SK-N-SH (cell line): Measurements from ENCODE around the gene ARHGAP6. TPM values are rescaled to one million over a fixed set of nuclear protein-coding genes. Genes with fewer than 3 reads are reported as not detected.

Source experiments
- CTCF ChIA-PET: fragments of 300-600, 350-600 bp; formaldehyde crosslinking; extraction: SDS; loops from one replicate; lab custom pipeline; 2021; lab: Yijun Ruan, JAX
- POLR2A ChIA-PET: fragments of 350-600 bp; sonication (Branson Sonifier 250); formaldehyde crosslinking; extraction: SDS; loops from one replicate; lab custom pipeline; 2020; ENCODE audit warnings: antibody characterized with exemption, inconsistent platforms; lab: Yijun Ruan, JAX
- DNase-seq: peaks from one replicate; pipeline ENCODE4 v3.0.0; 2012
- H2AFZ ChIP-seq: fragments of 200-600 bp; sonication (generic); 2 replicates; pipeline ENCODE4 v1.8.1; 2016; ENCODE audit warnings: antibody characterized with exemption, mild to moderate bottlenecking, low read depth
- H3F3A ChIP-seq: fragments of 200-600 bp; sonication (generic); replicated peaks from 2 replicates; pipeline ENCODE3; 2016; ENCODE audit warnings: antibody characterized with exemption, mild to moderate bottlenecking; ENCODE audit not compliant: insufficient read depth
- H3K27ac ChIP-seq, 2 experiments: fragments of 200-500 bp in 1 of 2; fragments of 200-600 bp in 1 of 2; sonication (Bioruptor generic) in 1 of 2; sonication (generic), shearing (Covaris generic) in 1 of 2; 2 replicates each; pipeline versions ENCODE4 v1.5.1 to v1.6.1; 2014 to 2016; ENCODE audit warnings: low read depth in 2 of 2, inconsistent platforms in 1 of 2, low read length in 1 of 2, mild to moderate bottlenecking in 1 of 2, mixed read lengths in 1 of 2
- H3K27me3 ChIP-seq: fragments of 200-600 bp; sonication (generic), shearing (Covaris generic); 2 replicates; pipeline ENCODE4 v1.6.1; 2016; ENCODE audit warnings: mixed run types; ENCODE audit not compliant: insufficient read depth
- H3K36me3 ChIP-seq, 2 experiments: fragments of 200-500 bp in 1 of 2; fragments of 200-600 bp in 1 of 2; sonication (Bioruptor generic) in 1 of 2; sonication (generic) in 1 of 2; replicated peaks in 1 of 2; 2 replicates each; pipeline versions ENCODE3 to v1.5.1; 2014 to 2016; ENCODE audit warnings: low read length in 1 of 2, mild to moderate bottlenecking in 1 of 2; ENCODE audit not compliant: insufficient read depth in 2 of 2, control insufficient read depth in 1 of 2
- H3K4me1 ChIP-seq, 2 experiments: fragments of 200-500 bp in 1 of 2; fragments of 200-600 bp in 1 of 2; sonication (Bioruptor generic) in 1 of 2; sonication (generic), shearing (Covaris generic) in 1 of 2; 2 replicates each; pipeline versions ENCODE4 v1.5.1 to v1.6.1; 2014 to 2016; ENCODE audit warnings: low read depth in 1 of 2, low read length in 1 of 2, mixed run types in 1 of 2; ENCODE audit not compliant: insufficient read depth in 2 of 2, control insufficient read depth in 1 of 2
- H3K4me2 ChIP-seq: fragments of 200-600 bp; sonication (generic), shearing (Covaris generic); 2 replicates; pipeline ENCODE4 v1.6.1; 2017; ENCODE audit warnings: mixed run types
- H3K4me3 ChIP-seq, 2 experiments: fragments of 200-500 bp in 1 of 2; fragments of 200-600 bp in 1 of 2; sonication (Bioruptor generic) in 1 of 2; sonication (generic), shearing (Covaris generic) in 1 of 2; 2 replicates each; pipeline versions ENCODE4 v1.5.1 to v1.8.1; 2014 to 2016; ENCODE audit warnings: low read depth in 2 of 2, inconsistent platforms in 1 of 2, low read length in 1 of 2, mild to moderate bottlenecking in 1 of 2, mixed read lengths in 1 of 2, moderate library complexity in 1 of 2
- H3K79me2 ChIP-seq: fragments of 200-600 bp; sonication (generic); 2 replicates; pipeline ENCODE4 v1.8.1; 2017; ENCODE audit warnings: mild to moderate bottlenecking; ENCODE audit not compliant: insufficient read depth
- H3K9ac ChIP-seq: fragments of 200-600 bp; sonication (generic); 2 replicates; pipeline ENCODE4 v1.6.1; 2017; ENCODE audit warnings: mixed run types
- H3K9me2 ChIP-seq: fragments of 200-600 bp; sonication (generic); 2 replicates; pipeline ENCODE4 v1.6.1; 2017; ENCODE audit warnings: mixed run types
- H3K9me3 ChIP-seq: fragments of 200-600 bp; sonication (generic); 2 replicates; pipeline ENCODE4 v1.6.1; 2017; ENCODE audit warnings: mixed run types, mild to moderate bottlenecking, moderate library complexity
- H4K20me1 ChIP-seq: fragments of 200-600 bp; sonication (generic); 2 replicates; pipeline ENCODE4 v1.6.1; 2017; ENCODE audit warnings: mild to moderate bottlenecking, mixed run types; ENCODE audit not compliant: insufficient read depth
- ELF1 ChIP-seq: IDR thresholded peaks from 2 replicates; pipeline ENCODE4 v1.4.0; 2012
- EZH2phosphoT487 ChIP-seq: fragments of 200-600 bp; sonication (generic); IDR thresholded peaks from 2 replicates; pipeline ENCODE4 v1.6.1; 2017; ENCODE audit warnings: low read depth, mixed run types, mild to moderate bottlenecking, antibody characterized with exemption, moderate library complexity, borderline replicate concordance
- FOSL2 ChIP-seq: IDR thresholded peaks from 2 replicates; pipeline ENCODE4 v1.4.0; 2012; ENCODE audit warnings: low read depth, mild to moderate bottlenecking, moderate library complexity, borderline replicate concordance
- FOXM1 ChIP-seq: IDR thresholded peaks from 2 replicates; pipeline ENCODE4 v1.4.0; 2012; ENCODE audit warnings: low read depth, mild to moderate bottlenecking
- MXI1 ChIP-seq: IDR thresholded peaks from 2 replicates; pipeline ENCODE4 v1.6.1; 2012; ENCODE audit warnings: mild to moderate bottlenecking, low read depth, low read length, improper control_type of control experiment
- RAD21 ChIP-seq: IDR thresholded peaks from 2 replicates; pipeline ENCODE4 v1.6.1; 2012; ENCODE audit warnings: mild to moderate bottlenecking, low read length
- SIN3A ChIP-seq: IDR thresholded peaks from 2 replicates; pipeline ENCODE4 v1.6.1; 2012; ENCODE audit warnings: low read depth, mild to moderate bottlenecking, low read length, moderate library complexity, borderline replicate concordance
- TAF1 ChIP-seq: IDR thresholded peaks from 2 replicates; pipeline ENCODE4 v1.6.1; 2012; ENCODE audit warnings: low read depth, mild to moderate bottlenecking, low read length, moderate library complexity, borderline replicate concordance
- WGBS: methylation state at CpG from one replicate; pipeline ENCODE4 v1.1.6; 2017; ENCODE audit warnings: low lambda C conversion rate; 5-methylcytosine and 5-hydroxymethylcytosine counted together
- polyA plus RNA-seq, 3 experiments: library from polyadenylated mRNA; depleted of rRNA; stranded (reverse); fragments of >200 nt; gene quantifications; 2 replicates each; pipeline ENCODE4 v1.2.3, GENCODE V29; 2012
- TF ChIP-seq, protein P1 (sequence below): fragments of 150-350 bp; IDR thresholded peaks from 2 replicates; pipeline ENCODE4 v1.6.1; 2017; ENCODE audit warnings: antibody characterized with exemption, low read length, low read depth, borderline replicate concordance
- TF ChIP-seq, protein P2 (sequence below): fragments of 150-350 bp; IDR thresholded peaks from 2 replicates; pipeline ENCODE4 v1.6.1; 2016; ENCODE audit warnings: mild to moderate bottlenecking, low read depth, low read length
- TF ChIP-seq, protein P3 (sequence below): IDR thresholded peaks from 2 replicates; pipeline ENCODE4 v1.4.0; 2012; ENCODE audit warnings: low read depth, borderline replicate concordance

The ARHGAP6 gene
- polyA plus RNA-seq, 1 of the 3 experiments (the other 2 are of a cell fraction), result 0.16 TPM

GRCh38 chrX:11408109-11408405, 257.7 kb downstream of the ARHGAP6 start (continued):
- TF ChIP-seq FOSL2, result no peak
- TF ChIP-seq MXI1, result no peak
- TF ChIP-seq SIN3A, result no peak
- TF ChIP-seq, all 33 proteins: peak for 0

GRCh38 chrX:11407331-11408108, 258.2 kb downstream of the ARHGAP6 start:
- TF ChIP-seq FOXM1 (no peak), RAD21 (no peak), ELF1 (no peak), EZH2phosphoT487 (no peak), SIN3A (no peak), TAF1 (no peak)
- TF ChIP-seq, protein P1, sequence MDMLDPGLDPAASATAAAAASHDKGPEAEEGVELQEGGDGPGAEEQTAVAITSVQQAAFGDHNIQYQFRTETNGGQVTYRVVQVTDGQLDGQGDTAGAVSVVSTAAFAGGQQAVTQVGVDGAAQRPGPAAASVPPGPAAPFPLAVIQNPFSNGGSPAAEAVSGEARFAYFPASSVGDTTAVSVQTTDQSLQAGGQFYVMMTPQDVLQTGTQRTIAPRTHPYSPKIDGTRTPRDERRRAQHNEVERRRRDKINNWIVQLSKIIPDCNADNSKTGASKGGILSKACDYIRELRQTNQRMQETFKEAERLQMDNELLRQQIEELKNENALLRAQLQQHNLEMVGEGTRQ, result no peak
- TF ChIP-seq, protein P2, sequence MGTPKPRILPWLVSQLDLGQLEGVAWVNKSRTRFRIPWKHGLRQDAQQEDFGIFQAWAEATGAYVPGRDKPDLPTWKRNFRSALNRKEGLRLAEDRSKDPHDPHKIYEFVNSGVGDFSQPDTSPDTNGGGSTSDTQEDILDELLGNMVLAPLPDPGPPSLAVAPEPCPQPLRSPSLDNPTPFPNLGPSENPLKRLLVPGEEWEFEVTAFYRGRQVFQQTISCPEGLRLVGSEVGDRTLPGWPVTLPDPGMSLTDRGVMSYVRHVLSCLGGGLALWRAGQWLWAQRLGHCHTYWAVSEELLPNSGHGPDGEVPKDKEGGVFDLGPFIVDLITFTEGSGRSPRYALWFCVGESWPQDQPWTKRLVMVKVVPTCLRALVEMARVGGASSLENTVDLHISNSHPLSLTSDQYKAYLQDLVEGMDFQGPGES, result no peak
- TF ChIP-seq, protein P3, sequence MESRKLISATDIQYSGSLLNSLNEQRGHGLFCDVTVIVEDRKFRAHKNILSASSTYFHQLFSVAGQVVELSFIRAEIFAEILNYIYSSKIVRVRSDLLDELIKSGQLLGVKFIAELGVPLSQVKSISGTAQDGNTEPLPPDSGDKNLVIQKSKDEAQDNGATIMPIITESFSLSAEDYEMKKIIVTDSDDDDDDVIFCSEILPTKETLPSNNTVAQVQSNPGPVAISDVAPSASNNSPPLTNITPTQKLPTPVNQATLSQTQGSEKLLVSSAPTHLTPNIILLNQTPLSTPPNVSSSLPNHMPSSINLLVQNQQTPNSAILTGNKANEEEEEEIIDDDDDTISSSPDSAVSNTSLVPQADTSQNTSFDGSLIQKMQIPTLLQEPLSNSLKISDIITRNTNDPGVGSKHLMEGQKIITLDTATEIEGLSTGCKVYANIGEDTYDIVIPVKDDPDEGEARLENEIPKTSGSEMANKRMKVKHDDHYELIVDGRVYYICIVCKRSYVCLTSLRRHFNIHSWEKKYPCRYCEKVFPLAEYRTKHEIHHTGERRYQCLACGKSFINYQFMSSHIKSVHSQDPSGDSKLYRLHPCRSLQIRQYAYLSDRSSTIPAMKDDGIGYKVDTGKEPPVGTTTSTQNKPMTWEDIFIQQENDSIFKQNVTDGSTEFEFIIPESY, result no peak
- TF ChIP-seq, all 33 proteins: peak for 0
- DNase-seq, result no peak
- no peak overlapping the region for H2AFZ ChIP-seq
- no peak overlapping the region for H3K4me2 ChIP-seq
- no peaks in the 10 kb centered on the region for H3F3A ChIP-seq
- no peaks in the 10 kb centered on the region for H3K9me3 ChIP-seq
- no peak overlapping the region for H3K27ac ChIP-seq
- WGBS, result 24% methylated on average over 2 of the region's 2 CpGs
- H3K4me3 ChIP-seq, result no peak overlapping the region
- no peaks in the 10 kb centered on the region for H3K36me3 ChIP-seq
- H3K9ac ChIP-seq, result no peak overlapping the region
- H4K20me1 ChIP-seq, result no peaks in the 10 kb centered on the region
- POLR2A ChIA-PET, result no interaction called here
- H3K27me3 ChIP-seq, result no peaks in the 10 kb centered on the region
- no peaks in the 10 kb centered on the region for H3K9me2 ChIP-seq
- H3K79me2 ChIP-seq, result no peaks in the 10 kb centered on the region
- CTCF ChIA-PET, result interaction anchor here (0.6 kb wide), 1 partner anchor 77 kb away, joined by 3 read pairs; no protein-coding TSS in a partner anchor
- no peaks in the 10 kb centered on the region for H3K4me1 ChIP-seq
